Endodermal cell (in vitro differentiated cells): ENCODE results near the gene COL15A1. TPM values are rescaled to one million over a fixed set of nuclear protein-coding genes. Genes with fewer than 3 reads are reported as not detected.

Experiments used
- DNase-seq: peaks from one replicate; pipeline ENCODE4 v3.0.0-alpha.2; 2017
- H3K27ac ChIP-seq: 2 replicates; pipeline ENCODE4 v1.5.1; 2013; ENCODE audit warnings: mild to moderate bottlenecking, low read depth, low read length, moderate library complexity
- H3K27me3 ChIP-seq: 2 replicates; pipeline ENCODE4 v1.6.1; 2013; ENCODE audit warnings: mild to moderate bottlenecking, low read length, moderate library complexity; ENCODE audit not compliant: insufficient read depth, control insufficient read depth, poor library complexity, severe bottlenecking
- H3K36me3 ChIP-seq: 2 replicates; pipeline ENCODE4 v1.7.0; 2013; ENCODE audit warnings: mild to moderate bottlenecking, low read length, moderate library complexity; ENCODE audit not compliant: control insufficient read depth, insufficient read depth
- H3K4me1 ChIP-seq: one replicate; pipeline ENCODE4 v1.7.0; 2013; ENCODE audit warnings: low read length; ENCODE audit not compliant: control insufficient read depth, insufficient read depth
- H3K4me3 ChIP-seq: 2 replicates; pipeline ENCODE4 v1.5.1; 2013; ENCODE audit warnings: mild to moderate bottlenecking, low read length, moderate library complexity
- H3K9ac ChIP-seq: 2 replicates; pipeline ENCODE4 v1.6.1; 2013; ENCODE audit warnings: mild to moderate bottlenecking, low read length, moderate library complexity; ENCODE audit not compliant: poor library complexity, severe bottlenecking; ENCODE audit errors: extremely low read depth
- H3K9me3 ChIP-seq: 2 replicates; pipeline ENCODE4 v1.6.1; 2013; ENCODE audit warnings: mild to moderate bottlenecking, low read length, moderate library complexity; ENCODE audit not compliant: control insufficient read depth
- H3K27ac Mint-ChIP-seq: 2 replicates; pipeline ENCODE4 v1.8.0; 2020; ENCODE audit warnings: mixed read lengths
- H3K27me3 Mint-ChIP-seq: 2 replicates; pipeline ENCODE4 v1.8.0; 2021; ENCODE audit warnings: mild to moderate bottlenecking, mixed read lengths; ENCODE audit not compliant: insufficient read depth
- H3K36me3 Mint-ChIP-seq: 2 replicates; pipeline ENCODE4 v1.8.0; 2020; ENCODE audit warnings: low read depth, mixed read lengths
- H3K4me1 Mint-ChIP-seq: 2 replicates; pipeline ENCODE4 v1.8.0; 2020; ENCODE audit warnings: mixed read lengths
- H3K4me3 Mint-ChIP-seq: 2 replicates; pipeline ENCODE4 v1.8.0; 2020; ENCODE audit warnings: mild to moderate bottlenecking, moderate library complexity, mixed read lengths
- H3K9me3 Mint-ChIP-seq: 2 replicates; pipeline ENCODE4 v1.8.0; 2020; ENCODE audit warnings: mild to moderate bottlenecking, mixed read lengths
- CTCF ChIP-seq: fragments of 200-600 bp; sonication (generic); conservative IDR thresholded peaks from 2 replicates; pipeline ENCODE4 v1.5.0; 2021; ENCODE audit warnings: antibody characterized with exemption, mild to moderate bottlenecking
- WGBS, 2 experiments: methylation state at CpG; one replicate each; pipeline versions ENCODE4 v1.1.5 to v1.1.7; 2013; ENCODE audit warnings: missing lambda C conversion rate in 2 of 2, mixed read lengths in 1 of 2; ENCODE audit not compliant: insufficient coverage in 1 of 2, insufficient read length in 1 of 2; 5-methylcytosine and 5-hydroxymethylcytosine counted together
- total RNA-seq, 2 donors: library from RNA; stranded (reverse); fragmentation: NEBNext Ultra II Directional in 1 of 2; extraction: Animal tissue kit (Norgen Biotek cat#: 25700) in 1 of 2; gene quantifications; 2 replicates in 1 of 2; 3 replicates in 1 of 2; pipeline ENCODE4 v1.2.1, GENCODE V29; 2021

The COL15A1 gene
- total RNA-seq, 2 donors from 2014 or later: 0.27 TPM; not detected in 1

DNA sequence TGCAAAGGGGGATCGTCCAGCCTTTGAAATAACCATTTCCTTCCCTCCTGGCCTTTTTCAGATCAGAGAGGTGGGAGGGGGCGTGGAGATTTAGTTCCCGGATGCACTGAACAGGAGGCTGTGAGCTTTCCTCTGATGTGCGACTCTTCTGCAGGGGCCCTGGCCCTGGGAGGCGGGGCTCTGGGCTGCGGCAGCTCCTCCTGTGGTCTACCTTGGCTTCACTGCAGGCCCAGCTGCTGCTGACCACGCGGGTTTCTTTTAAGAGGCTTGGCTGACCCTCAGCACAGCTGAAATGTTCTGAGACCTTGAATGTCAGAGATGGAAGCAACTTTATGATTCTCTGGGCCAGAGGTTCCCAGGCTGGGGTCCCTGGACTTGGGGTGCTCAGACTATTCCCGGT lies 27.0 kb upstream of the COL15A1 start:
- peak; percentile 87 for DNase-seq
- 52 to 57% methylated on average over 5 to 9 of the region's 9 CpGs for WGBS, 2 experiments

DNA sequence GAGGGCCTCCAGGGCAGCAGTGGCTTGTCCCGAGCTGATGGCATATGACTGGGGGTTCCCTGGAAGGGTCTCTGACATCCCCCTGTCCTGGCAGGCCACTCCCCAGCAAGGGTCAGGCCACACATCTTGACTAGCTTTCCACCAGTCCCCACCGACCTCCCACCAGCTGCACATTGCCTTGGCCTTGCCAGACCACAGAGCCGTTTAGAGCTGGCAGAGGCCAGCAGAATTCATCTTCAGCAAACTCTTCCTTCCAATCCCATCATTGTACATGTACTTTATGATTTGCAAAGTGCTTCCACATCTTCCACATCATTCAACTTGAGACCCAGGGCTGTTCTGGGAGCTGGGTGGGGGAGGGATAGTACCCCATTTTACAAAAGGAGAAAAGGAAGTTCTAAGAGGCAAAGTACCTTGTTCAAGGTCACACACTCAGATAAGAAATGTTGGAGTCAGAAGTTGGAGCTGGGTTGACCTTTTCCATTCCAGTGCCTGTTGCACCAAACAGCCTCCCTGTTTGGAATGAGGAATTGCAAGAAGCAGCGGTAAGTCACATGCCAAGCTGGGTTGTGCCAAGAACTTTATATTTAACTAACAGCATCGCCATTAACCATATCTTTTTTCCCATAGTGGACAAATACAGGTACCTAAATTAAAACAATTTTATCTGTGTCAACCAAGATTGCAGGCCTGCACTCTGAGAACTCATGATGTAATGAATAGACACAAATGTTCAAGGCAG lies 25.8 kb upstream of the COL15A1 start:
- H3K27ac Mint-ChIP-seq: no peak overlapping the region
- no peak overlapping the region for H3K4me3 Mint-ChIP-seq
- peak; percentile 26 for DNase-seq
- no peaks in the 10 kb centered on the region for H3K27me3 Mint-ChIP-seq
- Histone ChIP-seq H3K27ac (no peak overlapping the region), H3K4me1 (peaks cover 8% of the 10 kb centered on the region), H3K9ac (no peak overlapping the region), H3K36me3 (no peaks in the 10 kb centered on the region), H3K4me3 (no peak overlapping the region), H3K27me3 (no peaks in the 10 kb centered on the region), H3K9me3 (no peaks in the 10 kb centered on the region)
- peaks cover 13% of the 10 kb centered on the region for H3K4me1 Mint-ChIP-seq
- H3K9me3 Mint-ChIP-seq: no peaks in the 10 kb centered on the region
- TF ChIP-seq CTCF: no peak
- 93 to 94% methylated on average over 2 to 5 of the region's 5 CpGs for WGBS, 2 experiments
- H3K36me3 Mint-ChIP-seq: no peaks in the 10 kb centered on the region

More for the DNA sequence above, 27.0 kb upstream of the COL15A1 start:
- Mint-ChIP-seq H3K27me3 (no peaks in the 10 kb centered on the region), H3K4me3 (no peak overlapping the region), H3K9me3 (no peaks in the 10 kb centered on the region), H3K4me1 (peaks cover 2% of the 10 kb centered on the region), H3K27ac (no peak overlapping the region), H3K36me3 (no peaks in the 10 kb centered on the region)
- H3K27ac ChIP-seq: no peak overlapping the region
- H3K4me3 ChIP-seq: no peak overlapping the region
- no peaks in the 10 kb centered on the region for H3K36me3 ChIP-seq
- no peaks in the 10 kb centered on the region for H3K27me3 ChIP-seq
- no peak overlapping the region for H3K9ac ChIP-seq
- no peaks in the 10 kb centered on the region for H3K4me1 ChIP-seq
- no peaks in the 10 kb centered on the region for H3K9me3 ChIP-seq
- TF ChIP-seq CTCF: peak; percentile 40

- no peak overlapping the region for H3K4me3 ChIP-seq
- no peak overlapping the region for H3K4me3 Mint-ChIP-seq
- no peak for DNase-seq
- H3K27ac Mint-ChIP-seq: no peak overlapping the region
- H3K27ac ChIP-seq: no peak overlapping the region
- H3K9me3 ChIP-seq: no peaks in the 10 kb centered on the region
- H3K9me3 Mint-ChIP-seq: no peaks in the 10 kb centered on the region
- no peak overlapping the region for H3K9ac ChIP-seq
- H3K36me3 ChIP-seq: no peaks in the 10 kb centered on the region
- no peaks in the 10 kb centered on the region for H3K27me3 Mint-ChIP-seq
- no peak for TF ChIP-seq CTCF
- peaks cover 27% of the 10 kb centered on the region for H3K4me1 ChIP-seq
- WGBS, 2 experiments: 75% methylated on average over 1 of the region's 1 CpG; no CpG with 5 or more reads in 1 of the 2 experiments
- peaks cover 38% of the 10 kb centered on the region for H3K4me1 Mint-ChIP-seq
- H3K36me3 Mint-ChIP-seq: no peaks in the 10 kb centered on the region
- no peaks in the 10 kb centered on the region for H3K27me3 ChIP-seq
Observed at GRCh38 chr9:98921732-98922131, 22.0 kb upstream of the COL15A1 start.
